Testis (tissue), 2 donors: ENCODE measurements around the gene TMC1.

Experiments
- CTCF ChIP-seq, 3 experiments: fragments of 450-650 bp in 2 of 3; fragments of 200-600 bp in 1 of 3; sonication (generic) in 1 of 3; IDR thresholded peaks; one replicate each; pipeline ENCODE4 v1.5.1; 2016 to 2019; ENCODE audit warnings: antibody characterized with exemption in 3 of 3, mild to moderate bottlenecking in 2 of 3, moderate library complexity in 1 of 3
- POLR2A ChIP-seq: fragments of 450-650 bp; IDR thresholded peaks from one replicate; pipeline ENCODE4 v1.6.1; 2017; ENCODE audit warnings: antibody characterized with exemption, mild to moderate bottlenecking, moderate library complexity

GRCh38 chr9:72685911-72686310 lies 164.5 kb downstream of the TMC1 start:
- TF ChIP-seq POLR2A: no peak
- no peak for TF ChIP-seq CTCF (IDR thresholded peaks at IDR 0.05)
